ENCODE measurements around the gene ARNT2.

GRCh38 chr15:80411788-80412288, 7.7 kb downstream of the ARNT2 start:
- TF ChIP-seq, protein P1, sequence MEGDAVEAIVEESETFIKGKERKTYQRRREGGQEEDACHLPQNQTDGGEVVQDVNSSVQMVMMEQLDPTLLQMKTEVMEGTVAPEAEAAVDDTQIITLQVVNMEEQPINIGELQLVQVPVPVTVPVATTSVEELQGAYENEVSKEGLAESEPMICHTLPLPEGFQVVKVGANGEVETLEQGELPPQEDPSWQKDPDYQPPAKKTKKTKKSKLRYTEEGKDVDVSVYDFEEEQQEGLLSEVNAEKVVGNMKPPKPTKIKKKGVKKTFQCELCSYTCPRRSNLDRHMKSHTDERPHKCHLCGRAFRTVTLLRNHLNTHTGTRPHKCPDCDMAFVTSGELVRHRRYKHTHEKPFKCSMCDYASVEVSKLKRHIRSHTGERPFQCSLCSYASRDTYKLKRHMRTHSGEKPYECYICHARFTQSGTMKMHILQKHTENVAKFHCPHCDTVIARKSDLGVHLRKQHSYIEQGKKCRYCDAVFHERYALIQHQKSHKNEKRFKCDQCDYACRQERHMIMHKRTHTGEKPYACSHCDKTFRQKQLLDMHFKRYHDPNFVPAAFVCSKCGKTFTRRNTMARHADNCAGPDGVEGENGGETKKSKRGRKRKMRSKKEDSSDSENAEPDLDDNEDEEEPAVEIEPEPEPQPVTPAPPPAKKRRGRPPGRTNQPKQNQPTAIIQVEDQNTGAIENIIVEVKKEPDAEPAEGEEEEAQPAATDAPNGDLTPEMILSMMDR (IDR thresholded peaks at IDR 0.05) = no peak
- no peak for TF ChIP-seq ZFX (IDR thresholded peaks at IDR 0.05; ENCODE audit: borderline replicate concordance)

Data from 22Rv1 (cell line).